PC-9 (cell line): ENCODE measurements around the gene FNDC4.

Experiments
- CTCF ChIP-seq: fragments of 200-600 bp; sonication (generic); conservative IDR thresholded peaks from 2 replicates; pipeline ENCODE4 v1.6.1; 2017; ENCODE audit warnings: mixed run types, antibody characterized with exemption, mild to moderate bottlenecking, moderate library complexity
- EZH2 ChIP-seq: fragments of 200-600 bp; sonication (generic); IDR thresholded peaks from 2 replicates; pipeline ENCODE4 v1.8.0; 2017; ENCODE audit warnings: antibody characterized with exemption, low read depth

- TF ChIP-seq EZH2 (no peak), CTCF (no peak)
Observed at GRCh38 chr2:27520316-27520715, 25.3 kb upstream of the FNDC4 start.
